Measurements from ENCODE around the gene LRRC55.
A peak's percentile ranks its signal among the peaks of the same experiment; 100 is the strongest.

Gene LRRC55

GRCh38 chr11:57190548-57190947, 8.8 kb downstream of the LRRC55 start:
- no peak for DNase-seq
- Histone ChIP-seq H3K4me3 (ENCODE audit: low read depth, low read length) (no peak overlapping the region), H3K9me3 (ENCODE audit: severe bottlenecking) (no peaks in the 10 kb centered on the region), H3K36me3 (no peaks in the 10 kb centered on the region), H3K27ac (no peak overlapping the region), H3K27me3 (ENCODE audit: insufficient read depth, low read depth, severe bottlenecking) (no peaks in the 10 kb centered on the region)
- TF ChIP-seq CTCF (IDR thresholded peaks at IDR 0.05; ENCODE audit: low read depth, low read length), result no peak

- Histone ChIP-seq H3K9me3 (ENCODE audit: severe bottlenecking) (no peaks in the 10 kb centered on the region), H3K4me3 (ENCODE audit: low read depth, low read length) (no peak overlapping the region), H3K36me3 (no peaks in the 10 kb centered on the region), H3K27me3 (ENCODE audit: insufficient read depth, low read depth, severe bottlenecking) (no peaks in the 10 kb centered on the region), H3K27ac (no peak overlapping the region)
- no peak for DNase-seq
- no peak for TF ChIP-seq CTCF (IDR thresholded peaks at IDR 0.05; ENCODE audit: low read depth, low read length)
These were observed 9.8 kb downstream of the LRRC55 start for GRCh38 chr11:57191311-57192219.

GRCh38 chr11:57192316-57192715, 10.6 kb downstream of the LRRC55 start:
- no peaks in the 10 kb centered on the region for H3K36me3 ChIP-seq
- no peak overlapping the region for H3K4me3 ChIP-seq (ENCODE audit: low read depth, low read length)
- no peak overlapping the region for H3K27ac ChIP-seq
- DNase-seq, result no peak
- no peaks in the 10 kb centered on the region for H3K9me3 ChIP-seq (ENCODE audit: severe bottlenecking)
- no peaks in the 10 kb centered on the region for H3K27me3 ChIP-seq (ENCODE audit: insufficient read depth, low read depth, severe bottlenecking)
- no peak for TF ChIP-seq CTCF (IDR thresholded peaks at IDR 0.05; ENCODE audit: low read depth, low read length)

- Histone ChIP-seq H3K27ac (peak overlapping the region; percentile 82), H3K9me3 (ENCODE audit: severe bottlenecking) (no peaks in the 10 kb centered on the region), H3K27me3 (ENCODE audit: insufficient read depth, low read depth, severe bottlenecking) (no peaks in the 10 kb centered on the region), H3K4me3 (ENCODE audit: low read depth, low read length) (no peak overlapping the region), H3K36me3 (no peaks in the 10 kb centered on the region)
- DNase-seq, result no peak
- TF ChIP-seq CTCF (IDR thresholded peaks at IDR 0.05; ENCODE audit: low read depth, low read length), result no peak
These were observed 14.8 kb downstream of the LRRC55 start for GRCh38 chr11:57196596-57196995.

- no peak for TF ChIP-seq CTCF (IDR thresholded peaks at IDR 0.05; ENCODE audit: low read depth, low read length)
- DNase-seq, result peak; percentile 70
- Histone ChIP-seq H3K4me3 (ENCODE audit: low read depth, low read length) (no peak overlapping the region), H3K9me3 (ENCODE audit: severe bottlenecking) (no peaks in the 10 kb centered on the region), H3K36me3 (no peaks in the 10 kb centered on the region), H3K27ac (peak overlapping the region; percentile 82), H3K27me3 (ENCODE audit: insufficient read depth, low read depth, severe bottlenecking) (no peaks in the 10 kb centered on the region)
These were observed 16.0 kb downstream of the LRRC55 start for GRCh38 chr11:57197762-57198161.
